Subcutaneous abdominal adipose tissue (tissue), 5 donors: ENCODE results near the gene SIVA1.

ENCODE experiments used
- H3K27ac ChIP-seq: one replicate; pipeline ENCODE4 v1.7.0; 2013; ENCODE audit warnings: low read depth, mild to moderate bottlenecking, inconsistent platforms, low read length, moderate library complexity
- H3K27me3 ChIP-seq, 5 donors: one replicate each; pipeline ENCODE4 v1.7.0; 2013; ENCODE audit warnings: low read length in 5 of 5, inconsistent platforms in 1 of 5; ENCODE audit not compliant: control insufficient read depth in 5 of 5, insufficient read depth in 4 of 5
- H3K36me3 ChIP-seq, 5 donors: one replicate each; pipeline ENCODE4 v1.7.0; 2013; ENCODE audit warnings: low read length in 5 of 5; ENCODE audit not compliant: control insufficient read depth in 5 of 5, insufficient read depth in 5 of 5
- H3K4me1 ChIP-seq, 5 donors: one replicate each; pipeline ENCODE4 v1.7.0; 2013; ENCODE audit warnings: low read length in 5 of 5, mild to moderate bottlenecking in 3 of 5, moderate library complexity in 1 of 5; ENCODE audit not compliant: control insufficient read depth in 5 of 5, insufficient read depth in 5 of 5
- H3K4me3 ChIP-seq, 5 donors: one replicate each; pipeline ENCODE4 v1.7.0; 2013; ENCODE audit warnings: low read length in 5 of 5, low read depth in 1 of 5
- H3K9ac ChIP-seq, 5 donors: one replicate each; pipeline ENCODE4 v1.7.0; 2013; ENCODE audit warnings: low read length in 5 of 5, mild to moderate bottlenecking in 4 of 5, moderate library complexity in 3 of 5
- H3K9me3 ChIP-seq, 5 donors: one replicate each; pipeline ENCODE4 v1.7.0; 2013; ENCODE audit warnings: low read length in 5 of 5; ENCODE audit not compliant: control insufficient read depth in 5 of 5
- donor health status: healthy.
- donor health status: healthy.
- donor health status: healthy.
- donor health status: healthy.
- donor health status: healthy.

SIVA1 gene

GRCh38 chr14:104758981-104759969 lies 6.3 kb downstream of the SIVA1 start:
- H3K27me3 ChIP-seq, result no peaks in the 10 kb centered on the region
- peaks cover 0 to 68% (median 55%) of the 10 kb centered on the region in 5 donors for H3K36me3 ChIP-seq
- H3K4me1 ChIP-seq, result peaks cover 4 to 11% (median 10%) of the 10 kb centered on the region in 5 donors
- H3K27ac ChIP-seq, result no peak overlapping the region
- H3K9ac ChIP-seq, result no peak overlapping the region
- H3K4me3 ChIP-seq, result no peak overlapping the region
- no peaks in the 10 kb centered on the region for H3K9me3 ChIP-seq

- Histone ChIP-seq H3K4me3 (no peak overlapping the region), H3K27ac (no peak overlapping the region), H3K9ac (no peak overlapping the region), H3K4me1 (peaks cover 0 to 15% (median 11%) of the 10 kb centered on the region in 5 donors), H3K36me3 (peaks cover 0 to 24% (median 11%) of the 10 kb centered on the region in 5 donors), H3K27me3 (no peaks in the 10 kb centered on the region), H3K9me3 (peaks cover 0 to 6% (median 0%) of the 10 kb centered on the region in 5 donors)
These were observed 12.6 kb downstream of the SIVA1 start for GRCh38 chr14:104765517-104765916.

GRCh38 chr14:104766256-104766862 lies 13.4 kb downstream of the SIVA1 start:
- no peak overlapping the region for H3K9ac ChIP-seq
- H3K4me1 ChIP-seq, result peaks cover 0 to 15% (median 11%) of the 10 kb centered on the region in 5 donors
- H3K4me3 ChIP-seq, result no peak overlapping the region
- H3K27ac ChIP-seq, result no peak overlapping the region
- no peaks in the 10 kb centered on the region for H3K27me3 ChIP-seq
- H3K36me3 ChIP-seq, result peaks cover 0 to 24% (median 15%) of the 10 kb centered on the region in 5 donors
- peaks cover 0 to 12% (median 5%) of the 10 kb centered on the region in 5 donors for H3K9me3 ChIP-seq

GRCh38 chr14:104766863-104767633 lies 14.1 kb downstream of the SIVA1 start:
- Histone ChIP-seq H3K9ac (no peak overlapping the region), H3K4me3 (no peak overlapping the region), H3K4me1 (peaks cover 0 to 15% (median 11%) of the 10 kb centered on the region in 5 donors), H3K27ac (no peak overlapping the region), H3K27me3 (no peaks in the 10 kb centered on the region), H3K36me3 (peaks cover 0 to 26% (median 20%) of the 10 kb centered on the region in 5 donors), H3K9me3 (peaks cover 0 to 14% (median 7%) of the 10 kb centered on the region in 5 donors)

GRCh38 chr14:104767634-104767918 lies 14.6 kb downstream of the SIVA1 start:
- no peak overlapping the region for H3K27ac ChIP-seq
- H3K27me3 ChIP-seq, result no peaks in the 10 kb centered on the region
- no peak overlapping the region for H3K4me3 ChIP-seq
- H3K9me3 ChIP-seq, result peaks cover 0 to 14% (median 7%) of the 10 kb centered on the region in 5 donors
- peaks cover 0 to 15% (median 11%) of the 10 kb centered on the region in 5 donors for H3K4me1 ChIP-seq
- no peak overlapping the region for H3K9ac ChIP-seq
- H3K36me3 ChIP-seq, result peaks cover 0 to 30% (median 25%) of the 10 kb centered on the region in 5 donors

- Histone ChIP-seq H3K4me1 (peaks cover 0 to 15% (median 11%) of the 10 kb centered on the region in 5 donors), H3K9me3 (peaks cover 0 to 14% (median 7%) of the 10 kb centered on the region in 5 donors), H3K4me3 (no peak overlapping the region), H3K9ac (no peak overlapping the region), H3K36me3 (peaks cover 0 to 41% (median 36%) of the 10 kb centered on the region in 5 donors), H3K27ac (no peak overlapping the region), H3K27me3 (no peaks in the 10 kb centered on the region)
These were observed 15.7 kb downstream of the SIVA1 start for GRCh38 chr14:104768437-104769323.

GRCh38 chr14:104769324-104770071 lies 16.6 kb downstream of the SIVA1 start:
- no peak overlapping the region for H3K4me3 ChIP-seq
- H3K9me3 ChIP-seq, result peaks cover 0 to 14% (median 7%) of the 10 kb centered on the region in 5 donors
- H3K27ac ChIP-seq, result no peak overlapping the region
- H3K36me3 ChIP-seq, result peaks cover 0 to 47% (median 43%) of the 10 kb centered on the region in 5 donors
- H3K9ac ChIP-seq, result no peak overlapping the region
- H3K4me1 ChIP-seq, result peaks cover 0 to 15% (median 11%) of the 10 kb centered on the region in 5 donors
- H3K27me3 ChIP-seq, result no peaks in the 10 kb centered on the region

GRCh38 chr14:104770072-104770579 lies 17.2 kb downstream of the SIVA1 start:
- H3K27me3 ChIP-seq, result no peaks in the 10 kb centered on the region
- no peak overlapping the region for H3K27ac ChIP-seq
- peaks cover 0 to 53% (median 49%) of the 10 kb centered on the region in 5 donors for H3K36me3 ChIP-seq
- H3K4me1 ChIP-seq, result peaks cover 0 to 15% (median 11%) of the 10 kb centered on the region in 5 donors
- peaks cover 0 to 14% (median 7%) of the 10 kb centered on the region in 5 donors for H3K9me3 ChIP-seq
- H3K9ac ChIP-seq, result no peak overlapping the region
- H3K4me3 ChIP-seq, result no peak overlapping the region
